NCI-H2227 (cell line): ENCODE data around the gene DIS3L2.
"Not testable (repeated sequence)": the region's sequence is repeated elsewhere in the genome, so short reads cannot be mapped to it uniquely, and the experiment has no call there.

Experiments
- DNase-seq: peaks from one replicate; lab custom pipeline; 2025; ENCODE audit not compliant: unreplicated experiment; lab: John Stamatoyannopoulos, UW

Gene DIS3L2

GRCh38 chr2:232378735-232379151 lies 417.2 kb downstream of the DIS3L2 start, which contains the start of gene ALPP:
Gene ALPP, plus strand, starts transcription at chr2:232378751. Its CDS starts 52 bp downstream, at chr2:232378803.
- DNase-seq, result not testable (repeated sequence)

GRCh38 chr2:232379610-232380590 lies 418.4 kb downstream of the DIS3L2 start:
- not testable (repeated sequence) for DNase-seq

DNA sequence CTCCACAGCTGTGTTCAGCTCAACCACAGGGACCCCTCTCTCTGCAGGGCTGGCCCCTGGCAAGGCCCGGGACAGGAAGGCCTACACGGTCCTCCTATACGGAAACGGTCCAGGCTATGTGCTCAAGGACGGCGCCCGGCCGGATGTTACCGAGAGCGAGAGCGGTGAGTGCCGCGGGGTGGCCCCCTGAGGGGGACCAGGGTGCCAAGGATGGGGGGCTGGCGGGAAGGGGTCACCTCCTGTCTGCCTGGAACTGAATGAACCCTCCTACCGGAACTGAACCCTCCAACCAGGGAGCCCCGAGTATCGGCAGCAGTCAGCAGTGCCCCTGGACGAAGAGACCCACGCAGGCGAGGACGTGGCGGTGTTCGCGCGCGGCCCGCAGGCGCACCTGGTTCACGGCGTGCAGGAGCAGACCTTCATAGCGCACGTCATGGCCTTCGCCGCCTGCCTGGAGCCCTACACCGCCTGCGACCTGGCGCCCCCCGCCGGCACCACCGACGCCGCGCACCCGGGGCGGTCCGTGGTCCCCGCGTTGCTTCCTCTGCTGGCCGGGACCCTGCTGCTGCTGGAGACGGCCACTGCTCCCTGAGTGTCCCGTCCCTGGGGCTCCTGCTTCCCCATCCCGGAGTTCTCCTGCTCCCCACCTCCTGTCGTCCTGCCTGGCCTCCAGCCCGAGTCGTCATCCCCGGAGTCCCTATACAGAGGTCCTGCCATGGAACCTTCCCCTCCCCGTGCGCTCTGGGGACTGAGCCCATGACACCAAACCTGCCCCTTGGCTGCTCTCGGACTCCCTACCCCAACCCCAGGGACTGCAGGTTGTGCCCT lies 419.9 kb downstream of the DIS3L2 start:
- not testable (repeated sequence) for DNase-seq

GRCh38 chr2:232382331-232383225 lies 421.1 kb downstream of the DIS3L2 start:
- no peak for DNase-seq

DNA sequence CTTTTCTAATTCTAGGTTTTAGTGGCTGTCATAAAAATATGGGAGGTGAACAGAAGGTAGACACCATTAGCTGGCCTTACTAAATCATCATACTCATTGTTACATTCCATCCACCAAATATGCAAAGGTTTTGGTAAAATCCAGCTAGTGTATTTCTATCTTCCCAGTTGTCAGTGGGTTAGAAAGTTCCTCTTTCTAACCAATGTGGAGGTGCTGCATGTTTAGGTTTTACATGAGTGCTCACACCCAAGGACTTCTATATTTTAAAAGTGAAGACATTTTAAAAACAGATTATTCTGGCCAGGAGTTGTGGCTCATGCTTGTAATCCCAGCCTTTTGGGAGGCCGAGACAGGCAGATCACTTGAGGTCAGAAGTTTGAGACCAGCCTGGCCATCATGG lies 423.0 kb downstream of the DIS3L2 start:
- DNase-seq, result no peak

- not testable (repeated sequence) for DNase-seq
These were observed 423.5 kb downstream of the DIS3L2 start for GRCh38 chr2:232385058-232385457.

GRCh38 chr2:232385660-232386489 lies 424.4 kb downstream of the DIS3L2 start:
- no peak for DNase-seq

DNA sequence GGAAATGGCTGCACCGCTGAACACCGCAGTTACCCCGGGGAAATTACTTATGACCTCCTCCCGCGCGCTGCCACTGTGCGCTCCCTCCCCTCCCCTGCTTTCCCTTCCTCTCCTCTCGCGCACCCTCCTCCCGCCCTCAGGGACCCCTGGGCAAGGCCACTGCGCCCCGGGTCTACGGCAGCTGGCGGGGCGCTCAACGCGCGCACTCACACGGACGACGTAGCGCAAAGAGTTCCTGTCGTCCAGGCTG lies 424.9 kb downstream of the DIS3L2 start:
- no peak for DNase-seq
